Measurements from ENCODE around the gene FBXW11. TPM values are rescaled to one million over a fixed set of nuclear protein-coding genes. Genes with fewer than 3 reads are reported as not detected.

The FBXW11 gene
- total and polyA plus RNA-seq, 4 donors = 7.6 to 87.5 (median 35.2) TPM

- ATAC-seq (ENCODE audit: insufficient read depth, low FRiP score) (no peak), DNase-seq (peak in 1 of 3 donors; percentile 35)
- Histone ChIP-seq H3K9ac (ENCODE audit: insufficient read depth in 1 of 2, low read length in 2 of 2) (peak overlapping the region; percentile 88 to 95), H3K27ac (ENCODE audit: low read depth in 1 of 2, low read length in 1 of 2) (peak overlapping the region in 1 of 2 donors; percentile 88), H3K4me1 (ENCODE audit: control insufficient read depth in 5 of 5, insufficient read depth in 5 of 5, low read length in 5 of 5) (peaks cover 2 to 31% (median 8%) of the 10 kb centered on the region in 5 donors), H3K27me3 (ENCODE audit: control insufficient read depth in 3 of 3, insufficient read depth in 3 of 3, low read length in 2 of 3) (no peaks in the 10 kb centered on the region), H3K36me3 (ENCODE audit: control insufficient read depth in 4 of 4, insufficient read depth in 4 of 4, low read length in 4 of 4) (peaks cover 0 to 2% (median 0%) of the 10 kb centered on the region in 4 donors), H3K4me3 (no peak overlapping the region), H3K9me3 (ENCODE audit: control insufficient read depth in 4 of 4, insufficient read depth in 3 of 4, low read length in 3 of 4) (no peaks in the 10 kb centered on the region)
- no peak for TF ChIP-seq CTCF (IDR thresholded peaks at IDR 0.05; ENCODE audit: control extremely low read depth, extremely low read depth)
- 22 to 31% methylated on average over 3 of the region's 3 CpGs for WGBS, 2 donors
Observed at GRCh38 chr5:172004824-172005237, 1.6 kb downstream of the FBXW11 start.

GRCh38 chr5:172003746-172004145 lies 2.7 kb downstream of the FBXW11 start:
- WGBS, 2 donors = 24 to 36% methylated on average over 1 of the region's 1 CpG
- H3K27me3 ChIP-seq (ENCODE audit: control insufficient read depth in 3 of 3, insufficient read depth in 3 of 3, low read length in 2 of 3) = no peaks in the 10 kb centered on the region
- H3K4me3 ChIP-seq = no peak overlapping the region
- peak overlapping the region in 1 of 2 donors; percentile 75 for H3K27ac ChIP-seq (ENCODE audit: low read depth in 1 of 2, low read length in 1 of 2)
- peak overlapping the region in 1 of 2 donors; percentile 37 for H3K9ac ChIP-seq (ENCODE audit: insufficient read depth in 1 of 2, low read length in 2 of 2)
- TF ChIP-seq CTCF (IDR thresholded peaks at IDR 0.05; ENCODE audit: control extremely low read depth, extremely low read depth) = no peak
- DNase-seq = peak in 1 of 3 donors; percentile 17
- no peak for ATAC-seq (ENCODE audit: insufficient read depth, low FRiP score)
- peaks cover 2 to 31% (median 8%) of the 10 kb centered on the region in 5 donors for H3K4me1 ChIP-seq (ENCODE audit: control insufficient read depth in 5 of 5, insufficient read depth in 5 of 5, low read length in 5 of 5)
- H3K36me3 ChIP-seq (ENCODE audit: control insufficient read depth in 4 of 4, insufficient read depth in 4 of 4, low read length in 4 of 4) = peaks cover 0 to 2% (median 0%) of the 10 kb centered on the region in 4 donors
- H3K9me3 ChIP-seq (ENCODE audit: control insufficient read depth in 4 of 4, insufficient read depth in 3 of 4, low read length in 3 of 4) = no peaks in the 10 kb centered on the region

GRCh38 chr5:172002840-172003512 lies 3.5 kb downstream of the FBXW11 start:
- H3K36me3 ChIP-seq (ENCODE audit: control insufficient read depth in 4 of 4, insufficient read depth in 4 of 4, low read length in 4 of 4) = peaks cover 0 to 2% (median 0%) of the 10 kb centered on the region in 4 donors
- no peak overlapping the region for H3K4me3 ChIP-seq
- TF ChIP-seq CTCF (IDR thresholded peaks at IDR 0.05; ENCODE audit: control extremely low read depth, extremely low read depth) = no peak
- ATAC-seq (ENCODE audit: insufficient read depth, low FRiP score) (no peak), DNase-seq (no peak)
- no peaks in the 10 kb centered on the region for H3K9me3 ChIP-seq (ENCODE audit: control insufficient read depth in 4 of 4, insufficient read depth in 3 of 4, low read length in 3 of 4)
- H3K27ac ChIP-seq (ENCODE audit: low read depth in 1 of 2, low read length in 1 of 2) = peak overlapping the region in 1 of 2 donors; percentile 75
- H3K4me1 ChIP-seq (ENCODE audit: control insufficient read depth in 5 of 5, insufficient read depth in 5 of 5, low read length in 5 of 5) = peaks cover 2 to 31% (median 8%) of the 10 kb centered on the region in 5 donors
- H3K9ac ChIP-seq (ENCODE audit: insufficient read depth in 1 of 2, low read length in 2 of 2) = peak overlapping the region in 1 of 2 donors; percentile 59
- WGBS, 2 donors = 67 to 71% methylated on average over 6 of the region's 6 CpGs
- no peaks in the 10 kb centered on the region for H3K27me3 ChIP-seq (ENCODE audit: control insufficient read depth in 3 of 3, insufficient read depth in 3 of 3, low read length in 2 of 3)
